ENCODE results near the gene MT1B. TPM values are rescaled to one million over a fixed set of nuclear protein-coding genes. Genes with fewer than 3 reads are reported as not detected.
A peak's percentile ranks its signal among the peaks of the same experiment; 100 is the strongest.

Gene MT1B
- total RNA-seq (2014; rRNA removed; shearing (Covaris generic)) = not detected in 2 replicates

DNA sequence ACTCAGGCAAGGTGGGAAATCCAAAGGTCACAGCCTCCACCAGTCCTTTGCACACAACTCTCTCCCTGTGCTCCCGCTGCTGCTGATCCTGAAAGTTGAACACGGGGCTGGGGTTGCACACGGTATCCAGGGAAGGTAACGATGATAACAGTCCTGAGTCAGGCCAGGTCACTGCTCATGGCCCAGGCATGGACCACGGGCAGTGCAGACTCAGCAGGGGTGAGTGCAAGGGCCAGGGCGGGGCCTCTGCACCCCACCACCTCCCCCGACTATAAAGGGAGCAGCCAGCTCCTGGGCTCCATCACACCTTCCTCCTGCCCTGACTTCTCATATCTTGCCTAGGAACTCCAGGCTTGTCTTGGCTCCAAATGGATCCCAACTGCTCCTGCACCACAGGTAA is at the start of gene MT1B:
MT1B (plus strand) TSS at position 301 of the 400 bp plus-strand sequence; CDS start at position 369, 68 bp downstream.
- no peak for DNase-seq (ENCODE audit: low read depth)

DNA sequence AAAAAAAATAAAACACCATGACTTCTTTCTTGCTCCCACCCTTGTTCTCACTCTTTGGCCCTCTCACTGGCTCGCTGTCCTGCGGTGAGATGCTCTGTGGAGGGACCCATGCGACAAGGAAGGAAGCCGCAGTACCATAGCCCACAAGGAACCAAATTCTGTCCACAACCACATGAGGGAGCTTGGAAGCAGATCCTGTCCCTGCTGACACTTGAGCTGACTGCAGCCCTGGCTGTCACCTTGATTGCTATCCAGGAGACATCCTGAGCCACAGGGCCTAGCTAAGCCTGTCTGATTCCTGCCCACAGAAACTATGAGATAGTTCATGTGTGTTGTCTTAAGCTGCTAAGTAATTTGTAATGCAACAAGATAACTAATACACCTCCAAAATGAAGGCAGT is 48.1 kb upstream of the MT1B start:
- DNase-seq (ENCODE audit: low read depth) = peak; percentile 36

DNA sequence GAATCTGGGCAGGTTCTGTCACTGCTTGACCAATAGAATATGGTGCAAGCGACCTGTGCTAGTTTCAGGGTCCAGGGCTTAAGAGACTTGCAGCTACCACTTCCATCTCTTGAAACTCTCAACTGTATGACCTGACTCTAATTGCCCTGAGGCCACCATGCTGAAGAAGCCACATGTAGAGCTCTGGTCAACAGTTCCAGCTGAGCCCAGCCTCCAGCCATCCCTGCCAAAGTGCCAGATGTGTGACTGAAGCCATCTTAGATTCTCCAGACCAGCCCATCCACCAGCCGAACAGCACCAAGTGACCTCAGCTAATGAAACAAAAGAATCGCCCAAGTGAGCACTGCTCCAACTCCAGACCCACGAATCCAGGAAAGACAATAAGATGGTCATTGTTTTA is 46.7 kb upstream of the MT1B start:
- no peak for DNase-seq (ENCODE audit: low read depth)

DNA sequence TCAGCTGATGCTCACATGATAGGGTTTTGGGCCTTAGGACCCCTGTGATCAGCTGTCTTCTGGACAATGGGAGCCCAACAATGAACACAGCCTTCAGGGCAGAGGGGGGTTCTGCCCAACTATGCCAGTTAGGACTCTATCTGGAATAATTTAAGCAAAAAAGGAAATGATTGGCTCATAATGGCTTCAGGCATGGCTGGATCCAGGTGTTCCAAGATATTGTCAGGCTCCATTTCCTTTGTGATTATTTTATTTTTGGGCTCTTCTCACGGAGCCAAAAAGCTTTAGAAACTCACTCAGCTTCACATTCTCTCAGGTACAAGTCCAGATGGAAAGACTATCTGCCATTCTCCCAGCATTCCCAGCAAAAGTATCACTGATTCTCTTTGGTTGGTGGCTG is 46.2 kb upstream of the MT1B start:
- DNase-seq (ENCODE audit: low read depth) = no peak

DNA sequence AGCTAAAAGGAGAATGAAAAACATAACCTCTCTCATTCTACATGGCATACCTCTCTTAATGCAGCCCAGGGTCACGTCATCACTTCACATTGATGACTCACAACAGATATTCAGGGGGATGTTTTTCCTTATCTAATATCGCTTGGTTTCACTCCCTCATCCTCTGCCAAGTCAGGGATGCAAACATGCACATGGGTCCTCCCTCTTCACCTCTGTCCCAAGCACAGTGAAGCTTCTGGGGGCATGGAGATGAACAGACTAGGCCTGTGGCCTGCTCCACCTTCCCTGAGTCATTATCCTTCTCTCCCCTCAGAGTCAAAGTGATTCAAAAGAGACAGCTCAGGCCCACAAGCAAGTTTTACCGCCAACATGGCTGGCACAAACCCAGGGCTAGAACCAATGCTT is 45.6 kb upstream of the MT1B start:
- peak; percentile 77 for DNase-seq (ENCODE audit: low read depth)

DNA sequence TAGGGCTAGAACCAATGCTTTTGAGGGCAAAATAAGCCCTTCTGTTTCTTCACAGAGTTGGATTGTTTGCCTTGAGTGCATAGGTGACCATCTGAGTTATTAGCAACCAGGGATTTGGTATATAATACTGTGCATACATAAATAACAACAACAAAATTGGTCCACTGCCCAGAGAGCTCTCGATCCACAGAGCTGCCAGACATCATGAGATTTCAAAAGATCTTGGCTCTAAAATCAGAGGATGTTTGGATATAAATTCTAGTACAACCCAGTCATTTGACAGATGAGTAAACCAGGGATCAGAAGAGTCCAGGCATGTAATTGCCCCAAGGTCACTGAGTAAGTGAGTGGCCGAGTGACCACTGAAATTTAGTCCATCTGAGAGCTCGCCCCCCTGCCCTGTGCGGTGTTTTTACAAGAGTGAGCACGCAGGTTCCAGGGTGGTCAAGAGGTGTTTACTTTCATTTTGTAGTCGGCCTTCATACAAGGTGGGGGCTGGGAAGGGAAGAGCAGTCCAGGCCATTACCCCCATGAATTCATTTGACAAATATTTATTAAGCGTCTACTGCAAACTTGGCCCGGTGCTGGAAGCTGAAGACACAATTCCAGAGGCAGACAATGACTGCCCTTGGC is 45.1 kb upstream of the MT1B start:
- DNase-seq (ENCODE audit: low read depth) = no peak

DNA sequence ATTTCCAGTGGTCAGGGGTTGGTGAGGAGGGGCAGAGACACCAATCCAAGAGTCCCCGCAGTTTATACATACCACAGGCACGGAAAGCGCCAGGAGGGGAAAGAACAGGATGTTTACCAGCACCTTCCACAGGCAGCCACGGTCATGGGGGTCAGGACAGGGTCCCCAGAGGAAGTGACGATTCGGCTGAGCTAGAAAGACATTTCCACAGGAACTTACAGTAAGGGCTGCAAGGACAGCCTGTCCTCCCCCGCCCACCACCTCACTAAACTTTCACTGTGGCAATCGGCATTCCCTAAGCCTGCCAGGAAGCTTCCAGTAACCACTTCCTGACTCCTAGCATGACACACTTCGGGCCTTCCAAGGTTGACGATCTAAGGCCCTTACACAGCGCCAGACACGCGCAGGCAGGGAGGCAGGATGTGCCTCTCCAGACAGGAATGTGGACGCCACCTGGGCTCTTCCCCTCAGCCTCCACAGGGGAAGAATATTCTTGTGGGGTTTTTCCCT is 44.5 kb upstream of the MT1B start:
- peak; percentile 98 for DNase-seq (ENCODE audit: low read depth)

DNA sequence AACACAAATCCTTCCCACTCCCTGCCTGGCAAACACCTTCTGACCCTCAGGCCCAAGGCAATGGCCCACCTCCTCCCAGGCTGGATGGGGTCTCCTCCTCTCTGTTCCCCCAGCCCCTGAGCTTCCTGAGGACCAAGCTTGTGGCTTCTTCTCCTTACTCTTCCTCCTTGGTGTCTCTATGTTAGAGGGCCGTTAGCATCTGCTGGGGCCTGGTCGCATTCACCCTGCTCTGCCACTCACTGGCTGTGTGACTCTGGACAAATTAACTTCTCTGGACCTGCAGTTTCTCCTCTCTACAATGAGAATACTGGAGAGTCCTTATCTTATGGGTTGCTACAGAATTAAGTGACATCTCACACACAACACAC is 44.0 kb upstream of the MT1B start:
- no peak for DNase-seq (ENCODE audit: low read depth)

DNA sequence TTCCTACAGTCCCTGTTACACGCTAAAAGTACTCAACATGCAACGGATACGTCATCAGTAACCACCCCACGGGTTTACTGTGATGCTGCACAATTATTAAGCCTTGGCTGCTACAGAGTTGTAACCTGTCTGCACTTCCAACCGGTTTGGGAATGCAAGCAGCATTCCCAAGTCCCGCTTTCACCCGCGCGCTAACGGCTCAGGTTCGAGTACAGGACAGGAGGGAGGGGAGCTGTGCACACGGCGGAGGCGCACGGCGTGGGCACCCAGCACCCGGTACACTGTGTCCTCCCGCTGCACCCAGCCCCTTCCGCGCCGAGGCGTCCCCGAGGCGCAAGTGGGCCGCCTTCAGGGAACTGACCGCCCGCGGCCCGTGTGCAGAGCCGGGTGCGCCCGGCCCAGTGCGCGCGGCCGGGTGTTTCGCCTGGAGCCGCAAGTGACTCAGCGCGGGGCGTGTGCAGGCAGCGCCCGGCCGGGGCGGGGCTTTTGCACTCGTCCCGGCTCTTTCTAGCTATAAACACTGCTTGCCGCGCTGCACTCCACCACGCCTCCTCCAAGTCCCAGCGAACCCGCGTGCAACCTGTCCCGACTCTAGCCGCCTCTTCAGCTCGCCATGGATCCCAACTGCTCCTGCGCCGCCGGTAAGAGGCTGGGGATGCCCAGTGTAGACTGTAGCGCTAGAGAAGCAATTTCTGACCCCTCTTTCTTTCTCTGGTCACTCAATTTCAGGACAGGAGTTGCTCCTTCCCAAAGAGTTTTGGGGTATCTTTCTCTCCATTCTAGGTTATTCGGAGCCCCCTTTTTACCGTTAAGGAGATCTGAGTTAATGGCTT is 43.4 kb upstream of the MT1B start, which contains the start of gene MT2A:
MT2A (plus strand) TSS at position 542 of the 833 bp plus-strand sequence; CDS start at position 614, 72 bp downstream.
- DNase-seq (ENCODE audit: low read depth) = peak; percentile 97

DNA sequence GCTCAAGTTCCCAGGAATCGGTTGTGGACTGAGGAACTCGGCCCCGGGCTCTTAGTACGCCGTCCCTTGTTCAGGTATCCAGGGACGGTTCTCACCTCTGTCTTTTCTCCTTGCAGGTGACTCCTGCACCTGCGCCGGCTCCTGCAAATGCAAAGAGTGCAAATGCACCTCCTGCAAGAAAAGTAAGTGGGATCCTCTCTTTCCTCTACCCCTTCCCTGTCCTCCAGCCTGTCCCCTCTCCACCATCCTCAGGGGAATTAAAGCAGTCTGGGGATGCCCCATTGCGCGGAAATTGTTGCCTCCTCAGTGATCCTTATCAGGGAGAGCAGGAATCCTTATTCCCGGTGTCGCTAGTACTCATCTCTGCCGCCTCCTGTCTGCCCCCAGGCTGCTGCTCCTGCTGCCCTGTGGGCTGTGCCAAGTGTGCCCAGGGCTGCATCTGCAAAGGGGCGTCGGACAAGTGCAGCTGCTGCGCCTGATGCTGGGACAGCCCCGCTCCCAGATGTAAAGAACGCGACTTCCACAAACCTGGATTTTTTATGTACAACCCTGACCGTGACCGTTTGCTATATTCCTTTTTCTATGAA is 42.7 kb upstream of the MT1B start:
- DNase-seq (ENCODE audit: low read depth) = peak; percentile 18

DNA sequence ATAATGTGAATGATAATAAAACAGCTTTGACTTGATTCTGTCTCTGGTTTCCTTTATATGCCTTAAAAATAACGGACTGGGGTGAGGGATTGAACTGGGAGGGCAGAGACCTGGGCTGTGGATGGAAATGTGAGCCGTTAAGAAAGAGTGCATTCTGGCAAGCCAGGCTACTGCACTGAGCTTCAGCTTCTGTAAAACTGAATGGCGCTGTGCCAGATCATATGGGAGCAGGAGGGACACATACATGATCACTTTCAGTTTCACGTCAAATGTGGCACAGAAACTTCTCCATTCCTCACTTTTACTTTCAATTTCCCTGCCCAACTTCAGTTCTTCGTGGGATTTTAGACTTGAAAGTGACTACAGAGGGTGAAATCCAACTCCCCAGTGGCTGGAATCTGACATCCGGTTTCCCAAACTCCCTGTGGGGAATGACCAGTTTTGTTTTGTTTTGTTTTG is 42.2 kb upstream of the MT1B start:
- DNase-seq (ENCODE audit: low read depth) = peak; percentile 83

DNA sequence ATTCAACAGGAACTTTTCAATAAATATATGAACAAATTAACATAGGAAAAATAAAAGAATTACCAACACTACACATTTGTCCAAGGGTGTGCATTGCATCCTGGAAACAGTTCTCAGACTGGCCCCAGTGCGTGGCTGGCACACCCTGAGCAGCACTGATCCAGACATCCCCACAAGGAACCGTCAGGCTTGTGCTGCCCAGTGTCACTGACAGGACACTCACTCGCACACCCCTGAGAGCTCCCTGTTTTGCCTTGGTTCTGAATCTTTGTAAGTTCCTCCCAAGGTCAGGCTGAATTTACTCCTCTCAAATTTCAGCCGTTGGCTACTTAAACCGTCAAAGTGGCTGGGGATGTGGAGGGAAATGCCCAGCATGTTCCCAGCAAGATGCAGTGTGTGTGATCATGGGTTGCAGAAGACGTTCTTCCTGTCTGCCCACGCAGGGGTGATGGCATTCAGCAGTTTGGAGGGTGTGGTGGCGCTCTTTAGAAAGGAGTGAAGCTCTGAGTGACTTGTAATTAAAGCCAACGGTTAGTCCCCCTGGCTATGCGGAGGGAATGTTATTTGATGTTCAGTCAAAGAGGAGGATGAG is 41.6 kb upstream of the MT1B start:
- peak; percentile 93 for DNase-seq (ENCODE audit: low read depth)

DNA sequence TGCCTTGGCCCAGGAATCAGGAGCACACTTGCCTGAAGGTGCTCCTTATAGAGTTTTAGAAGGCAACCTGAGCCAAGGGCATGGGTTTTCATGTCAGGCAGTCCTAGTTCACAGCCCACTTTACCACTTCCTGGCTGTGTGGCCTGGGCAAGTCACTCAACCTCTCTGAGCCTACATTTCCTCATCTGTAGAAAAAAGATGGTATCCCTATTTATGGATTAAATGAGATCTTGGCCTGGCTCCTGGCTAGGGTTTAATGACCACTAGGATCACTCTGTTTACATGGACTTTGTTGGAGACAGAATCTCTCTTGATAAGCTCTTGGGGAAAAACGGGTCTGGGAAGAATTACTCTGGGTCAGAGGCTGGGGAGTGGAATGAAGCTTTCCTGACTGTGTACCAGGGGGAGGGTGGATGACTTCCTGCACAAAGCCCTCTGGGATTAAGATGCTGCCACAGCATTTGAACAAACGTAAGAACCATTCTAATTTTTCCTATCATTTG is 41.0 kb upstream of the MT1B start:
- peak; percentile 26 for DNase-seq (ENCODE audit: low read depth)

DNA sequence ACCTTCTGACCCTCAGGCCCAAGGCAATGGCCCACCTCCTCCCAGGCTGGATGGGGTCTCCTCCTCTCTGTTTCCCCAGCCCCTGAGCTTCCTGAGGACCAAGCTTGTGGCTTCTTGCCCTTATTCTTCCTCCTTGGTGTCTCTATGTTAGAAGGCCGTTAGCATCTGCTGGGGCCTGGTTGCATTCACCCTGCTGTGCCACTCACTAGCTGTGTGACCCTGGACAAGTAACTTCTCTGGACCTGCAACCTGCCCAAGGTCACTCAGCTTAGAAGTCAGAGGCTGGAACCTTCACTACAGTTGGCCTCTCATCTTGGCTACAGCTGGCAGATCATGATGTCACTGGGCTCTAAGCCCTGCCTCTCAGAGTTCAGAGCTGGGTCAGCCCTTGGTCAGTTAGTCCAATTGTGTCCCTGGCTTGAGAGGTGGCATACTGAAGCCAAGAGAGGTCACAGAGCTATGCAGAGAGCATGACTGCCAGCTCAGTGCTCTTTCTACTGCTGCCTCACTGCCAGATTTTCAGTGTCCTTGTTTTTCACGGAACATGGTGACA is 40.3 kb upstream of the MT1B start:
- peak; percentile 38 for DNase-seq (ENCODE audit: low read depth)

DNA sequence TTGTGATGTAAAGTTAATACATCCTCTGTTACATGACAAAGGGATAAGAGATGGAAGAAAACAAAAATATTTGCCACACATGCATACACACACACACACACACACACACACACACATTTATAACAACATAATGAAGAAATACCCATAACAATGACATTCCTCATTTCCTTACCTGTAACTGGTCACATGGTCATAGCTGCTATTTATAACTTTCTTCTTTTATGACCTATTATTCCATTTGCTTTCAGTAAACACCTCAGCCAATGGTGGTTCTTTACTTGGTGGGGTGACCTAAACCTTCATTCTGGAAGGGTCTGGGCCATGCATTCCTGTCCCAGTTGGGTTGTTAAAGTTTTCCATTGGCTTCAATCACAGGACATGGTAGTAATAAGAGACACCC is 38.0 kb upstream of the MT1B start:
- no peak for DNase-seq (ENCODE audit: low read depth)

DNA sequence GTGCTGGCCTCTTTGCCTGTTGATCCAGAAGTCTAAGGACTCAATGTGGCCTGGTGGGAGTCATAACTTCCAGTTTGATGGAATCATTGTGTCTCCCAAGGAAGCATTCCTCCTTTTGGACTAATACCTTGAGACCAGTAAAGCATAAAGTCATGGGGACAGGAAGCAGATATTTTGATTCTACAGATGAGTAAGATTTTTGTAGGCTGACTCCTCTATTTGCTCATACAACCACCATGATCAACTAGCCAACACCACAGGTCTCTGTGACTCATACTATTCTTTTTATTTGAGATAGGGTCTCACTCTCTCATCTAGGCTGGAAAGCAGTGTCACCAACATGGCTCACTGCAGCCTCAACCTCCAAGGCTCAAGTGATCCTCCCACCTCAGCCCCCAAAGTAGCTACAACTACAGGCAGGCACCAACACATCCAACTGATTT is 37.1 kb upstream of the MT1B start:
- peak; percentile 76 for DNase-seq (ENCODE audit: low read depth)

DNA sequence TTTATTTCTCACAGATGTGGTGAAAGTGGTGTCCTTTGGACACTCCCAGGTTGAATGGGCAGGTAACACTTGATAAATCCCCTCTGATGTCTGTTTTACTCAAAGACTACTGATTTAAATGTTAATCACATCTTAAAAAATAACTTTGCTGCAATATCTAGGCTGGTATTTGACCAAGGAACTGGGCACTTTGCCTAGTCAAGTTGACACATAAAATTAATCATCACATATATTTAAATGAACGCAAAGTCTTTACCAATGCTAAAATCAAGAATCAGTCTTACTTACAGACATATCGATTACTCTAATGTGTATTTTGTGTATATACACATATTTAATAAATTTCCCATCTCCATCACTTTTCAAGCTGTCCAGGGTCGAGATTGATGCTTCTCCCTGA is 36.3 kb upstream of the MT1B start:
- no peak for DNase-seq (ENCODE audit: low read depth)

DNA sequence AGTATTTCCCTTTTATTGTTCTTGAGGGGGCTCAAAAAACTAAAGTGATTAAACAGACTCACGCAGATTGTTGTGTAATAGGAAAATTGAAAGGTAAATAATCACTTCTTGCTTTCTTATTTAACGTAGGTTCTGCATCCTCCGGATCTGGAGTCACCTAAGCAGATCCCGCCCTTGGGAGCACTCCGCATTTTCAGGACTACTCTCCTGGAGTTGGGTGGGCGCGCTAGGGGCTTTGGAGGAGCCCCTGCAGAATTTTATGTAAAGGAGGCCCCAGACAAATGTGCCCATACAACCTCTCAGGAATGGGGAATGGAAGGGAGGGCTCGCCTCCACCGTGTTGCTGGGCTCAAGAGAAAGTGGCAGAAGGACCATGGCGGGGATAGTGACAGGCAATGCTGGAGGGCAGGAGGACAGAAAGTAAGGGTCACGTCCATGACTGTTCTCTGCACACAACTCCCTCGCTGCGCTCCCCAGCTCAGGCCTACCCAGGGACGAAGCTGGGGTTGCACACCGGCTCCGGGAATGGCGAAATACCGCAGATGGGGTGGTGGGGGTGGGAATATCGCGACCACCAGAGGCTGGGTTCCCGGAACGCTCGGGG is 35.0 kb upstream of the MT1B start:
- DNase-seq (ENCODE audit: low read depth) = no peak

DNA sequence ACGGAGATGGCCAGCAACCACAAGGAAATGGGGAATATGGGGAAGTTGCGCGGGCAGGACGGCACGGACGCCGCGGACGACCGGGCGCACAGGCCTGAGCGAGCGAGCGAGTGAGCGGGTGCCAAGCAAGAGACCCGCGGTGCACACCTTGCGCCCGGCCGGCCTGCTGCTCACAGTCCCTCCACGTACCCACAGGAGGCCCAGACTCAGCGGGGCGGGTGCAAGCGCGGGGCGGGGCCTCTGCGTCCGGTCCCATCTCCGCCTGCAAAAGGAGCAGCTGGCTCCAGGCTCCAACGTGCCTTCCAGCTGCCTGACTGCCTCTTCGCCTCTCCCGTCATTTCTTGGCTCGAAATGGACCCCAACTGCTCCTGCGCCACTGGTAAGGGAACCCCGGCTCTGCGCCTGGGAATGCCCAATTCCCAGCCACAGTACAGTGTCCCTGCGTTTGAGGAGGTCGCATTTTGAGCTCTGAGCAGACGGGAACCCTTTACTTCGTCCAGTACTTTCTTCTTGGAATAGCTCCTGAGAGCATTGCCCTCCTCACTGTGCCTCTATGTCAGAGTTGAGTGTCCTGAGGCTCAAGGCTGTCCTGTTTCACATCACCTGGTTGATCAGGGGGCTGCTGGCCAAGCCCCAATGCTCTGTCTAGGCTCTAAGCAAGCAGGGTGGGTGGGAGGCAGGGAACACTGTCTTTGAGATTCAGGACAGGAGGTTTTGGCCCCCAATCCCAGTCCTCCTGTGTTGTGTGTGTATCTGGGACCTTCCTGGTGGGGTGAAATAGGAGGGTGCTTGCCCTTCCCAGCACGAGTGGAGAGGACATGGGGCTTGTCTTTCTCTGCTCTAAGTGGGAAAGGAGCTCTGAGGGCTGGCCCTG is 34.2 kb upstream of the MT1B start:
- DNase-seq (ENCODE audit: low read depth) = no peak

DNA sequence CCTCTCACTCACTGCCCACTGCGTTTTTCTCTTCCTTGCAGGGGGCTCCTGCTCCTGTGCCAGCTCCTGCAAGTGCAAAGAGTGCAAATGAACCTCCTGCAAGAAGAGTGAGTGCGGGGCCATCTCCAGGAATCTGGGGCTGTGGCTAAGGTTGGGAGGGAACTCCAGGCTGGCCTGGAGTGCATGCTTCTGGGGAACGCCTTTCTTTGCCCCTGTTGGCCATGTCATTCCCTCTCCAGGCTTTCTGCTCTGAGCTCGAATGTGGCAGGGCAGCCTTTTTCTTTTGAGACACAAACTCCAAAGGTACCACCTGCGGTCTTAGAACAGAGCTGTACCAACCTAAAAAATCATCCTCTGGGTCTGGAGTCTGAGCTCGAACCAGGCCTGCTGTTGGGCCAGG is 33.5 kb upstream of the MT1B start:
- no peak for DNase-seq (ENCODE audit: low read depth)

All from Daoy (cell line).